Measurements from ENCODE around the gene UBL3.

GRCh38 chr13:29745704-29746103 is 104.7 kb downstream of the UBL3 start:
- TF ChIP-seq CTCF (IDR thresholded peaks at IDR 0.05), result no peak
- no peak for TF ChIP-seq TCF7L2 (IDR thresholded peaks at IDR 0.05; ENCODE audit: low read depth, low read length)
